ENCODE measurements around the gene ZNF512B.

DNA sequence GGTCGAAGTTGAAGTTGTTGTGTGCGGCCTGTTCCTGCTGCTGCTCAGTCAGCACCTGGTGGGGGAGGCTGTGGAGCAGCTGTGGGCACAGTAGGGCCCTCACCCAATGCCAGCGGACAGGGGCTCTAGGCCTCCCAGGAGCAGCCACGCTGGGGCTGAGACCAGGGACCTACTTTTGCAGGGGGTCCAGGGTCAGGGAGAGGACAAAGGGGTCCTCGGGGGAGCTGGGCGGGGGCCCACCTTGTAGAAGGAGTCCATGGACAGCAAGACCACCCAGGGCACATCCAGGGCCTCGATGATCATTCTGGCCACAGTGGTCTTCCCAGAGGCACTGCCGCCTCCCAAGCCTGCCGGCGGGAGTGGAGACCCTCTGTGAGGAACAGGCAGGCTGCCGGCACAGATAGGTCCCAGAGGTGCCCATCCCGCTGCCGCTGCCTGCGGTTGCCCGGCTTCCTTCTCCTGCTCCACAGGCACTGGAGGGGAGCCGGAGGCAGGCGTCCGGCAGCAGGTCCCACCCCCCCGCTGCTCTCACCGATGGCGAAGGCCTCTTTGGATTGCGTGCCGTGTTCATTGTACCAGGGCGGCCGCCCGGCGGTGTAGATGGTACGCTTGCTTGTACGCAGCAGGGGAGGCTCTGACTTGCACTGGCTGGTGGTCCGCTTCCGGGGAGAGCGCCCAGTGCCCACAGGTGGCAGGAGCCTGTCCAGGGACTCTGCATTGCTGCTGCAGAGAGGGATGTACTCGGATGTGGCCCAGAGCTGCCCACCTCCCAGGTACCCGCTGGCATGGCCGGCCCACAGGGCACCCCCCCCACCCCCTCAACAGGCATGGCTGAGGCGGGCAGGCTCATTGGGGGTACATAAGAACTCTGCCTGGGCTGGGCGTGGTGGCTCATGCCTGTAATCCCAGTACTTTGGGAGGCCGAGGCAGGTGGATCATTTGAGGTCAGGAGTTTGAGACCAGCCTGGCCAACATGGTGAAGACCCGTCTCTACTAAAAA, 23.5 kb downstream of the ZNF512B start:
- no peak for TF ChIP-seq EP300 (IDR thresholded peaks at IDR 0.05)
- no peak for TF ChIP-seq POLR2A (IDR thresholded peaks at IDR 0.05)
- TF ChIP-seq, protein P1, sequence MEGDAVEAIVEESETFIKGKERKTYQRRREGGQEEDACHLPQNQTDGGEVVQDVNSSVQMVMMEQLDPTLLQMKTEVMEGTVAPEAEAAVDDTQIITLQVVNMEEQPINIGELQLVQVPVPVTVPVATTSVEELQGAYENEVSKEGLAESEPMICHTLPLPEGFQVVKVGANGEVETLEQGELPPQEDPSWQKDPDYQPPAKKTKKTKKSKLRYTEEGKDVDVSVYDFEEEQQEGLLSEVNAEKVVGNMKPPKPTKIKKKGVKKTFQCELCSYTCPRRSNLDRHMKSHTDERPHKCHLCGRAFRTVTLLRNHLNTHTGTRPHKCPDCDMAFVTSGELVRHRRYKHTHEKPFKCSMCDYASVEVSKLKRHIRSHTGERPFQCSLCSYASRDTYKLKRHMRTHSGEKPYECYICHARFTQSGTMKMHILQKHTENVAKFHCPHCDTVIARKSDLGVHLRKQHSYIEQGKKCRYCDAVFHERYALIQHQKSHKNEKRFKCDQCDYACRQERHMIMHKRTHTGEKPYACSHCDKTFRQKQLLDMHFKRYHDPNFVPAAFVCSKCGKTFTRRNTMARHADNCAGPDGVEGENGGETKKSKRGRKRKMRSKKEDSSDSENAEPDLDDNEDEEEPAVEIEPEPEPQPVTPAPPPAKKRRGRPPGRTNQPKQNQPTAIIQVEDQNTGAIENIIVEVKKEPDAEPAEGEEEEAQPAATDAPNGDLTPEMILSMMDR (IDR thresholded peaks at IDR 0.05), result no peak

Measured in ovary (tissue), 3 donors.